ENCODE data around the gene ANKRD11. TPM values are rescaled to one million over a fixed set of nuclear protein-coding genes. Genes with fewer than 3 reads are reported as not detected.
A peak's percentile ranks its signal among the peaks of the same experiment; 100 is the strongest.

ANKRD11 gene
- total RNA-seq, 1 donor from 2014 or later, result 367 TPM

- Mint-ChIP-seq H3K27me3 (ENCODE audit: unreplicated experiment) (peaks cover 16% of the 10 kb centered on the region), H3K9me3 (ENCODE audit: unreplicated experiment) (peaks cover 25% of the 10 kb centered on the region), H3K4me1 (ENCODE audit: low read depth, unreplicated experiment) (peaks cover 54% of the 10 kb centered on the region), H3K27ac (ENCODE audit: unreplicated experiment) (no peak overlapping the region), H3K36me3 (ENCODE audit: unreplicated experiment) (no peaks in the 10 kb centered on the region), H3K4me3 (ENCODE audit: unreplicated experiment) (no peak overlapping the region)
- TF ChIP-seq CTCF (IDR thresholded peaks at IDR 0.05; ENCODE audit: partially characterized antibody, unreplicated experiment), result no peak
- DNase-seq, result no peak
These were observed 41.7 kb downstream of the ANKRD11 start for GRCh38 chr16:89448656-89449055.

GRCh38 chr16:89446975-89447293, 43.4 kb downstream of the ANKRD11 start:
- Mint-ChIP-seq H3K27ac (ENCODE audit: unreplicated experiment) (peak overlapping the region; percentile 83), H3K27me3 (ENCODE audit: unreplicated experiment) (peaks cover 19% of the 10 kb centered on the region), H3K4me3 (ENCODE audit: unreplicated experiment) (peak overlapping the region; percentile 39), H3K36me3 (ENCODE audit: unreplicated experiment) (no peaks in the 10 kb centered on the region), H3K9me3 (ENCODE audit: unreplicated experiment) (peaks cover 23% of the 10 kb centered on the region), H3K4me1 (ENCODE audit: low read depth, unreplicated experiment) (peaks cover 63% of the 10 kb centered on the region)
- no peak for DNase-seq
- TF ChIP-seq CTCF (IDR thresholded peaks at IDR 0.05; ENCODE audit: partially characterized antibody, unreplicated experiment), result no peak

- Mint-ChIP-seq H3K27ac (ENCODE audit: unreplicated experiment) (peak overlapping the region; percentile 83), H3K4me1 (ENCODE audit: low read depth, unreplicated experiment) (peaks cover 66% of the 10 kb centered on the region), H3K9me3 (ENCODE audit: unreplicated experiment) (peaks cover 26% of the 10 kb centered on the region), H3K27me3 (ENCODE audit: unreplicated experiment) (peaks cover 20% of the 10 kb centered on the region), H3K4me3 (ENCODE audit: unreplicated experiment) (peak overlapping the region; percentile 39), H3K36me3 (ENCODE audit: unreplicated experiment) (no peaks in the 10 kb centered on the region)
- no peak for TF ChIP-seq CTCF (IDR thresholded peaks at IDR 0.05; ENCODE audit: partially characterized antibody, unreplicated experiment)
- DNase-seq, result no peak
These were observed 44.0 kb downstream of the ANKRD11 start for GRCh38 chr16:89446136-89446974.

- Mint-ChIP-seq H3K36me3 (ENCODE audit: unreplicated experiment) (no peaks in the 10 kb centered on the region), H3K27me3 (ENCODE audit: unreplicated experiment) (peaks cover 22% of the 10 kb centered on the region), H3K27ac (ENCODE audit: unreplicated experiment) (peak overlapping the region; percentile 59), H3K4me1 (ENCODE audit: low read depth, unreplicated experiment) (peaks cover 67% of the 10 kb centered on the region), H3K9me3 (ENCODE audit: unreplicated experiment) (peaks cover 29% of the 10 kb centered on the region), H3K4me3 (ENCODE audit: unreplicated experiment) (no peak overlapping the region)
- DNase-seq, result no peak
- no peak for TF ChIP-seq CTCF (IDR thresholded peaks at IDR 0.05; ENCODE audit: partially characterized antibody, unreplicated experiment)
These were observed 45.2 kb downstream of the ANKRD11 start for GRCh38 chr16:89445166-89445565.

- DNase-seq, result no peak
- no peak for TF ChIP-seq CTCF (IDR thresholded peaks at IDR 0.05; ENCODE audit: partially characterized antibody, unreplicated experiment)
- no peaks in the 10 kb centered on the region for H3K36me3 Mint-ChIP-seq (ENCODE audit: unreplicated experiment)
- H3K27me3 Mint-ChIP-seq (ENCODE audit: unreplicated experiment), result peaks cover 22% of the 10 kb centered on the region
- H3K9me3 Mint-ChIP-seq (ENCODE audit: unreplicated experiment), result peaks cover 32% of the 10 kb centered on the region
- no peak overlapping the region for H3K27ac Mint-ChIP-seq (ENCODE audit: unreplicated experiment)
- H3K4me1 Mint-ChIP-seq (ENCODE audit: low read depth, unreplicated experiment), result peaks cover 69% of the 10 kb centered on the region
- H3K4me3 Mint-ChIP-seq (ENCODE audit: unreplicated experiment), result no peak overlapping the region
These were observed 45.6 kb downstream of the ANKRD11 start for GRCh38 chr16:89444728-89445127.
